HCT116 (cell line): Measurements from ENCODE around the gene DENND4C. TPM values are rescaled to one million over a fixed set of nuclear protein-coding genes. Genes with fewer than 3 reads are reported as not detected.

Source experiments
- ATAC-seq: fragments of 200-7000 bp; cut with Tn5 transposase; 2 replicates; pipeline ENCODE4 v1.9.1; 2020; ENCODE audit warnings: mild to moderate bottlenecking, moderate library complexity
- BruUV-seq: library from RNA; stranded (reverse); fragments of 400-500 nt; replicated peaks from 2 replicates; lab custom pipeline; 2021; lab: Mats Ljungman, UMichigan
- CTCF ChIA-PET: fragments of 300-600 bp; sonication (Branson Sonifier 250); formaldehyde crosslinking; loops from one replicate; lab custom pipeline; 2021; ENCODE audit warnings: antibody characterized with exemption; lab: Charles Lee
- POLR2A ChIA-PET: fragments of 300-600, 350-600 bp; sonication (Branson Sonifier 250); formaldehyde crosslinking; loops from one replicate; lab custom pipeline; 2021; ENCODE audit warnings: antibody characterized with exemption; lab: Charles Lee
- RAD21 ChIA-PET, 2 experiments: fragments of 300-600 bp; sonication (Branson Sonifier 250); formaldehyde crosslinking; loops; one replicate each; lab custom pipeline; 2023; ENCODE audit warnings: low total read pairs in 2 of 2; ENCODE audit not compliant: uncharacterized antibody in 2 of 2, unreplicated experiment in 2 of 2, low non-redundant PET in 1 of 2; lab: Charles Lee
- DNase-seq: peaks from one replicate; pipeline ENCODE4 v3.0.0-alpha.2; 2010; ENCODE audit warnings: low read depth, low spot score
- H2AFZ ChIP-seq: fragments of 200-600 bp; shearing (Covaris generic), sonication (generic); 2 replicates; pipeline ENCODE4 v1.6.1; 2017; ENCODE audit warnings: low read depth, mixed run types, mixed read lengths, antibody characterized with exemption, low read length; ENCODE audit not compliant: poor library complexity, severe bottlenecking
- H3K27ac ChIP-seq: 2 replicates; pipeline ENCODE4 v1.5.1; 2012; ENCODE audit warnings: low read depth, low read length
- H3K27me3 ChIP-seq: fragments of 200-600 bp; sonication (generic); 2 replicates; pipeline ENCODE4 v1.6.1; 2016; ENCODE audit warnings: mixed run types, low read length, mixed read lengths; ENCODE audit not compliant: insufficient read depth
- H3K36me3 ChIP-seq, 2 experiments: fragments of 200-500 bp in 1 of 2; fragments of 200-600 bp in 1 of 2; sonication (Bioruptor generic) in 1 of 2; sonication (generic) in 1 of 2; 2 replicates each; pipeline versions ENCODE4 v1.5.1 to v1.6.1; 2014 to 2016; ENCODE audit warnings: low read length in 2 of 2, inconsistent platforms in 1 of 2, mixed read lengths in 1 of 2, mixed run types in 1 of 2; ENCODE audit not compliant: insufficient read depth in 2 of 2, control insufficient read depth in 1 of 2
- H3K4me1 ChIP-seq, 2 experiments: fragments of 200-600 bp in 1 of 2; sonication (generic) in 1 of 2; 2 replicates each; pipeline versions ENCODE4 v1.5.1 to v1.6.1; 2012 to 2017; ENCODE audit warnings: low read length in 2 of 2, inconsistent platforms in 1 of 2, mild to moderate bottlenecking in 1 of 2, mixed read lengths in 1 of 2, mixed run types in 1 of 2, moderate library complexity in 1 of 2; ENCODE audit not compliant: insufficient read depth in 2 of 2, control insufficient read depth in 1 of 2
- H3K4me2 ChIP-seq: fragments of 200-600 bp; sonication (generic); 2 replicates; pipeline ENCODE4 v1.6.1; 2017; ENCODE audit warnings: mixed run types, low read length, mixed read lengths
- H3K4me3 ChIP-seq, 2 experiments: fragments of 200-600 bp in 1 of 2; sonication (generic) in 1 of 2; replicated peaks in 1 of 2; 2 replicates each; pipeline ENCODE4 v1.5.1; 2011 to 2016; ENCODE audit warnings: low read length in 2 of 2, control low read depth in 1 of 2, low read depth in 1 of 2, mild to moderate bottlenecking in 1 of 2, mixed read lengths in 1 of 2, mixed run types in 1 of 2
- H3K79me2 ChIP-seq: fragments of 200-600 bp; sonication (generic); 2 replicates; pipeline ENCODE4 v1.6.1; 2017; ENCODE audit warnings: mild to moderate bottlenecking, mixed run types, low read length, moderate library complexity, mixed read lengths; ENCODE audit not compliant: insufficient read depth
- H3K9ac ChIP-seq: fragments of 200-600 bp; sonication (generic); 2 replicates; pipeline ENCODE4 v1.6.1; 2016; ENCODE audit warnings: low read length, mixed read lengths
- H3K9me2 ChIP-seq: fragments of 200-600 bp; sonication (generic), shearing (Covaris generic); 2 replicates; pipeline ENCODE4 v1.6.1; 2017; ENCODE audit warnings: mixed run types, mild to moderate bottlenecking, moderate library complexity; ENCODE audit not compliant: insufficient read depth
- H3K9me3 ChIP-seq, 2 experiments: fragments of 200-500 bp in 1 of 2; fragments of 200-600 bp in 1 of 2; sonication (Bioruptor generic) in 1 of 2; sonication (generic) in 1 of 2; 2 replicates each; pipeline ENCODE4 v1.6.1; 2014 to 2017; ENCODE audit warnings: low read length in 2 of 2, mixed read lengths in 2 of 2, inconsistent platforms in 1 of 2, low read depth in 1 of 2, mild to moderate bottlenecking in 1 of 2, mixed run types in 1 of 2, moderate library complexity in 1 of 2; ENCODE audit not compliant: control insufficient read depth in 1 of 2, insufficient read depth in 1 of 2
- H4K20me1 ChIP-seq: fragments of 200-600 bp; sonication (generic), shearing (Covaris generic); 2 replicates; pipeline ENCODE4 v1.6.1; 2017; ENCODE audit warnings: mixed run types, mild to moderate bottlenecking, moderate library complexity; ENCODE audit not compliant: insufficient read depth
- EZH2 ChIP-seq: fragments of 200-600 bp; sonication (generic); IDR thresholded peaks from 2 replicates; pipeline ENCODE4 v1.6.1; 2017; ENCODE audit warnings: antibody characterized with exemption, mixed run types
- EZH2phosphoT487 ChIP-seq: fragments of 200-600 bp; IDR thresholded peaks from 2 replicates; pipeline ENCODE4 v1.6.1; 2018; ENCODE audit warnings: antibody characterized with exemption, borderline replicate concordance
- SP1 ChIP-seq: IDR thresholded peaks from 2 replicates; pipeline ENCODE4 v1.6.1; 2012; ENCODE audit warnings: low read depth
- ZBTB33 ChIP-seq: IDR thresholded peaks from 2 replicates; pipeline ENCODE4 v1.6.1; 2011; ENCODE audit warnings: mild to moderate bottlenecking, low read length, moderate library complexity; ENCODE audit not compliant: insufficient replicate concordance; ENCODE audit errors: extremely low read depth
- ZNF274 ChIP-seq: fragments of 200-500 bp; sonication (Bioruptor generic); IDR thresholded peaks from 2 replicates; pipeline ENCODE4 v1.6.1; 2014; ENCODE audit warnings: mild to moderate bottlenecking, low read depth, low read length, inconsistent platforms
- intact Hi-C: fragments of 100-400 bp; cut with micrococcal nuclease; formaldehyde crosslinking; loops from 2 replicates; pipeline ENCODE4 v1.10.0; 2022
- total RNA-seq: library from RNA; stranded (reverse); gene quantifications from one replicate; pipeline ENCODE4 v1.2.1, GENCODE V29; 2021; ENCODE audit not compliant: unreplicated experiment

Gene DENND4C
- total RNA-seq, 1 experiment from 2014 or later = 20.9 TPM

GRCh38 chr9:19342947-19343346 lies 112.5 kb downstream of the DENND4C start (continued):
- TF ChIP-seq ZBTB33 = no peak
- TF ChIP-seq ZNF274 = no peak
- no peak for TF ChIP-seq SP1

- DNase-seq (no peak), ATAC-seq (no peak)
- H3K9ac ChIP-seq = no peak overlapping the region
- no peaks in the 10 kb centered on the region for H3K27me3 ChIP-seq
- H3K27ac ChIP-seq = no peak overlapping the region
- TF ChIP-seq EZH2 (no peak), EZH2phosphoT487 (no peak), SP1 (no peak)
- TF ChIP-seq, all 23 proteins: peak for 0
- RAD21 ChIA-PET = no interaction called here
- CTCF ChIA-PET = no interaction called here
- Histone ChIP-seq H3K9me2 (no peaks in the 10 kb centered on the region), H3K79me2 (no peaks in the 10 kb centered on the region), H4K20me1 (no peaks in the 10 kb centered on the region), H3K4me2 (no peak overlapping the region), H2AFZ (no peak overlapping the region), H3K36me3 (peaks cover 7 to 15% of the 10 kb centered on the region in 2 experiments; a peak in 2 of 4 replicates), H3K9me3 (no peaks in the 10 kb centered on the region), H3K4me3 (no peak overlapping the region), H3K4me1 (no peaks in the 10 kb centered on the region)
- BruUV-seq = no TSS peak
- intact Hi-C loops = loop anchor here (5.0 kb wide), 1 partner anchor 41 kb away; no protein-coding TSS in a partner anchor
- POLR2A ChIA-PET = interaction anchor here (1.6 kb wide), 1 partner anchor 21 kb away, joined by 3 read pairs; the partner anchor contains the start of gene RPS6
These were observed 128.2 kb downstream of the DENND4C start for GRCh38 chr9:19358701-19359100.
